ENCODE measurements around the gene EML4.

EML4 gene

GRCh38 chr2:42169100-42169873 is at the start of gene EML4:
Gene EML4 (plus strand): TSS chr2:42169353. CDS start chr2:42169612, 259 bp downstream.
- peak within 1 kb of the TSS; percentile 88 for H3K4me3 ChIP-seq (ENCODE audit: low read length)
- peak within 1 kb of the TSS; percentile 91 for H2AFZ ChIP-seq (ENCODE audit: low read length)
- H3K9ac ChIP-seq (ENCODE audit: low read length): peak within 1 kb of the TSS; percentile 87
- H3K36me3 ChIP-seq (replicated peaks; ENCODE audit: insufficient read depth, low read length): no peaks in the 10 kb centered on the region
- peaks cover 51% of the 10 kb centered on the region for H3K79me2 ChIP-seq (ENCODE audit: low read length)
- TF ChIP-seq CTCF (IDR thresholded peaks at IDR 0.05; ENCODE audit: low read length): no peak
- TF ChIP-seq EZH2phosphoT487 (IDR thresholded peaks at IDR 0.05; ENCODE audit: low read length): no peak
- TF ChIP-seq EZH2 (optimal IDR thresholded peaks at IDR 0.05; ENCODE audit: low read depth, low read length): no peak
- no peaks in the 10 kb centered on the region; the same call in 1 of the 2 replicates for H4K20me1 ChIP-seq (ENCODE audit: insufficient read depth, low read length)
- no peaks in the 10 kb centered on the region for H3K9me3 ChIP-seq (replicated peaks; ENCODE audit: insufficient read depth, low read length)
- no peaks in the 10 kb centered on the region for H3K9me2 ChIP-seq (replicated peaks; ENCODE audit: insufficient read depth, low read length)
- peak within 1 kb of the TSS; percentile 89 for H3K4me2 ChIP-seq (ENCODE audit: low read depth, low read length)
- H3K27me3 ChIP-seq (replicated peaks; ENCODE audit: insufficient read depth, low read length): no peaks in the 10 kb centered on the region
- peak within 1 kb of the TSS; percentile 76 for H3K27ac ChIP-seq (ENCODE audit: low read length)
- peaks cover 6% of the 10 kb centered on the region for H3K4me1 ChIP-seq (ENCODE audit: low read length)
- peak; percentile 92 for DNase-seq
- H3F3A ChIP-seq (ENCODE audit: insufficient read depth, low read length): peaks cover 26% of the 10 kb centered on the region

- Histone ChIP-seq H3K9ac (ENCODE audit: low read length) (peak overlapping the region; percentile 52), H3K4me2 (ENCODE audit: low read depth, low read length) (peak overlapping the region; percentile 59), H3K27ac (ENCODE audit: low read length) (peak overlapping the region; percentile 76)
Observed at GRCh38 chr2:42123426-42123825, 45.7 kb upstream of the EML4 start.

GRCh38 chr2:42124011-42124785 is 45.0 kb upstream of the EML4 start:
- H3F3A ChIP-seq (ENCODE audit: insufficient read depth, low read length): peaks cover 61% of the 10 kb centered on the region
- peaks cover 59% of the 10 kb centered on the region for H3K4me1 ChIP-seq (ENCODE audit: low read length)
- H3K27ac ChIP-seq (ENCODE audit: low read length): peak overlapping the region; percentile 76
- H3K27me3 ChIP-seq (replicated peaks; ENCODE audit: insufficient read depth, low read length): no peaks in the 10 kb centered on the region
- no peak overlapping the region for H2AFZ ChIP-seq (ENCODE audit: low read length)
- no peaks in the 10 kb centered on the region for H3K9me3 ChIP-seq (replicated peaks; ENCODE audit: insufficient read depth, low read length)
- TF ChIP-seq EZH2phosphoT487 (IDR thresholded peaks at IDR 0.05; ENCODE audit: low read length) (no peak), EZH2 (optimal IDR thresholded peaks at IDR 0.05; ENCODE audit: low read depth, low read length) (no peak), CTCF (IDR thresholded peaks at IDR 0.05; ENCODE audit: low read length) (no peak)
- peak overlapping the region; percentile 52; the same call in 1 of the 2 replicates for H3K9ac ChIP-seq (ENCODE audit: low read length)
- no peaks in the 10 kb centered on the region for H3K79me2 ChIP-seq (ENCODE audit: low read length)
- H3K4me3 ChIP-seq (ENCODE audit: low read length): peak overlapping the region; percentile 15; the same call in 1 of the 2 replicates
- peak overlapping the region; percentile 59 for H3K4me2 ChIP-seq (ENCODE audit: low read depth, low read length)
- no peaks in the 10 kb centered on the region for H3K36me3 ChIP-seq (replicated peaks; ENCODE audit: insufficient read depth, low read length)
- H3K9me2 ChIP-seq (replicated peaks; ENCODE audit: insufficient read depth, low read length): no peaks in the 10 kb centered on the region
- DNase-seq: peak; percentile 79
- no peaks in the 10 kb centered on the region for H4K20me1 ChIP-seq (ENCODE audit: insufficient read depth, low read length)

More at GRCh38 chr2:42123426-42123825, 45.7 kb upstream of the EML4 start:
- no peaks in the 10 kb centered on the region for H3K9me2 ChIP-seq (replicated peaks; ENCODE audit: insufficient read depth, low read length)
- H3K27me3 ChIP-seq (replicated peaks; ENCODE audit: insufficient read depth, low read length): no peaks in the 10 kb centered on the region
- no peaks in the 10 kb centered on the region for H3K36me3 ChIP-seq (replicated peaks; ENCODE audit: insufficient read depth, low read length)
- H3K4me3 ChIP-seq (ENCODE audit: low read length): peak overlapping the region; percentile 15; the same call in 1 of the 2 replicates
- H3K79me2 ChIP-seq (ENCODE audit: low read length): no peaks in the 10 kb centered on the region
- peaks cover 61% of the 10 kb centered on the region for H3F3A ChIP-seq (ENCODE audit: insufficient read depth, low read length)
- no peak for TF ChIP-seq EZH2 (optimal IDR thresholded peaks at IDR 0.05; ENCODE audit: low read depth, low read length)
- no peak for TF ChIP-seq CTCF (IDR thresholded peaks at IDR 0.05; ENCODE audit: low read length)
- TF ChIP-seq EZH2phosphoT487 (IDR thresholded peaks at IDR 0.05; ENCODE audit: low read length): no peak
- DNase-seq: no peak
- no peaks in the 10 kb centered on the region for H4K20me1 ChIP-seq (ENCODE audit: insufficient read depth, low read length)
- H2AFZ ChIP-seq (ENCODE audit: low read length): no peak overlapping the region
- no peaks in the 10 kb centered on the region for H3K9me3 ChIP-seq (replicated peaks; ENCODE audit: insufficient read depth, low read length)
- H3K4me1 ChIP-seq (ENCODE audit: low read length): peaks cover 59% of the 10 kb centered on the region

Measured in MM.1S (cell line).